HepG2 (cell line): ENCODE measurements around the gene NPHP3. TPM values are rescaled to one million over a fixed set of nuclear protein-coding genes. Genes with fewer than 3 reads are reported as not detected.
A peak's percentile ranks its signal among the peaks of the same experiment; 100 is the strongest.

Experiments
- SMAD3 ChIP-seq: sonication (generic); formaldehyde crosslinking; IDR thresholded peaks from 2 replicates; pipeline ENCODE4 v1.4.0; 2020; ENCODE audit warnings: missing genetic modification reagents
- ZNF136 ChIP-seq: sonication (generic); formaldehyde crosslinking; IDR thresholded peaks from 2 replicates; pipeline ENCODE4 v1.8.1; 2022; ENCODE audit warnings: low read depth, mild to moderate bottlenecking, moderate library complexity, missing genetic modification reagents
- ZNF44 ChIP-seq: sonication (generic); formaldehyde crosslinking; IDR thresholded peaks from 2 replicates; pipeline ENCODE4 v1.5.1; 2020; ENCODE audit warnings: mild to moderate bottlenecking, missing genetic modification reagents
- ZNF672 ChIP-seq: sonication (generic); formaldehyde crosslinking; IDR thresholded peaks from 2 replicates; pipeline ENCODE4 v1.8.1; 2022; ENCODE audit warnings: missing genetic modification reagents
- polyA plus RNA-seq, 8 experiments: library from polyadenylated mRNA; depleted of rRNA in 3 of 8; stranded (reverse) in 7 of 8; unstranded in 1 of 8; fragments of >200 nt; fragmentation: Illumina TruSeq in 4 of 8; extraction: Trizol in 4 of 8; gene quantifications; 2 replicates each; pipeline versions ENCODE4 v1.2.1 to v1.2.3, GENCODE V29; 2011 to 2016; ENCODE audit warnings: low read depth in 4 of 8, missing spikeins in 1 of 8, mixed read lengths in 1 of 8; ENCODE audit not compliant: insufficient read depth in 1 of 8
- total RNA-seq, 5 experiments: library from RNA; depleted of rRNA; stranded (reverse); fragments of >200 nt; fragmentation: Illumina TruSeq; extraction: Trizol; gene quantifications; 2 replicates each; pipeline ENCODE4 v1.2.3, GENCODE V29; 2016; ENCODE audit warnings: low read depth in 1 of 5
- TF ChIP-seq, protein P1 (sequence below): sonication (generic); formaldehyde crosslinking; IDR thresholded peaks from 2 replicates; pipeline ENCODE4 v1.8.1; 2023; ENCODE audit warnings: mild to moderate bottlenecking, missing genetic modification reagents
- TF ChIP-seq, protein P2 (sequence below): sonication (generic); formaldehyde crosslinking; IDR thresholded peaks from 2 replicates; pipeline ENCODE4 v1.5.0; 2020; ENCODE audit warnings: missing genetic modification reagents
- TF ChIP-seq, protein P3 (sequence below): sonication (generic); formaldehyde crosslinking; IDR thresholded peaks from 2 replicates; pipeline ENCODE4 v1.4.0; 2020; ENCODE audit warnings: mild to moderate bottlenecking, low read depth, missing genetic modification reagents
- TF ChIP-seq, protein P4 (sequence below): sonication (generic); formaldehyde crosslinking; conservative IDR thresholded peaks from 2 replicates; pipeline ENCODE4 v1.4.0; 2020; ENCODE audit warnings: missing genetic modification reagents
- TF ChIP-seq, protein P5 (sequence below): sonication (generic); formaldehyde crosslinking; IDR thresholded peaks from 2 replicates; pipeline ENCODE4 v1.4.0; 2020; ENCODE audit warnings: missing genetic modification reagents, borderline replicate concordance
- TF ChIP-seq, protein P6 (sequence below): sonication (generic); formaldehyde crosslinking; IDR thresholded peaks from 2 replicates; pipeline ENCODE4 v1.8.1; 2023; ENCODE audit warnings: mild to moderate bottlenecking, inconsistent platforms, moderate library complexity, missing genetic modification reagents, borderline replicate concordance
- TF ChIP-seq, protein P7 (sequence below): sonication (generic); formaldehyde crosslinking; IDR thresholded peaks from 2 replicates; pipeline ENCODE4 v1.5.1; 2020; ENCODE audit warnings: missing genetic modification reagents, mild to moderate bottlenecking, borderline replicate concordance

Gene NPHP3
- total and polyA plus RNA-seq, 2 of the 13 experiments (the other 11 are each of a cell fraction or from before 2014, with no cell fraction given), result 11.0 to 20.2 TPM

DNA sequence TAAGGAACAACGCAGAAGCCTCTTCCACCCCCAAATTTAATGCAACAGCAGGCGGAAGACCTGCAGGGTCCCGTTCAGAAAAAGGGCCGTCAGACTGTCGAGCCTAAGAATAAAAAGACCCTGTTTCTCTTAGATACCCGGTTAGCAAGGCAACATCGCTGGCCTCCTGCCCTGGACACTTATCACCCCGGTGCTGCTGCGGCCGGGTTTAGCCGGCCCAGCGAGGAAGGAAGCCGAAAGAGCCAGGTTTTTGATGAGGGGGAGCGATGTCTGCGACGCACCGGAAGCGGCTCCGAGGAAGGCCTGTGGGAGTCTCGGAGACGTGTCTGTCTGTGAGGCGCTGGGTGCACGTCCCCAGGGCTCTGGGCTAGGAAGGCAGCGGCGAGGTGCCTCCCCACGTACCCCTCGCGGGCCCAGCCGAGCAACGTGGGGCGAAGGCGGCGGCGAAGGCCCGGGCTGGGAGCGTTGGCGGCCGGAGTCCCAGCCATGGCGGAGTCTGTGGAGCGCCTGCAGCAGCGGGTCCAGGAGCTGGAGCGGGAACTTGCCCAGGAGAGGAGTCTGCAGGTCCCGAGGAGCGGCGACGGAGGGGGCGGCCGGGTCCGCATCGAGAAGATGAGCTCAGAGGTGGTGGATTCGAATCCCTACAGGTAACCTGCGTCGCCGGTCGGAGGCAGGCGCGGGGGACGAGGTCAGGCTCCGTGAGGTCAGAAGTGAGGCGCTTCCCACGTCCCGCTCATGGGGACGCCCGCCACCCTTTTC lies 62.0 kb downstream of the NPHP3 start, which contains the start of gene UBA5 (continued):
- TF ChIP-seq, protein P1, sequence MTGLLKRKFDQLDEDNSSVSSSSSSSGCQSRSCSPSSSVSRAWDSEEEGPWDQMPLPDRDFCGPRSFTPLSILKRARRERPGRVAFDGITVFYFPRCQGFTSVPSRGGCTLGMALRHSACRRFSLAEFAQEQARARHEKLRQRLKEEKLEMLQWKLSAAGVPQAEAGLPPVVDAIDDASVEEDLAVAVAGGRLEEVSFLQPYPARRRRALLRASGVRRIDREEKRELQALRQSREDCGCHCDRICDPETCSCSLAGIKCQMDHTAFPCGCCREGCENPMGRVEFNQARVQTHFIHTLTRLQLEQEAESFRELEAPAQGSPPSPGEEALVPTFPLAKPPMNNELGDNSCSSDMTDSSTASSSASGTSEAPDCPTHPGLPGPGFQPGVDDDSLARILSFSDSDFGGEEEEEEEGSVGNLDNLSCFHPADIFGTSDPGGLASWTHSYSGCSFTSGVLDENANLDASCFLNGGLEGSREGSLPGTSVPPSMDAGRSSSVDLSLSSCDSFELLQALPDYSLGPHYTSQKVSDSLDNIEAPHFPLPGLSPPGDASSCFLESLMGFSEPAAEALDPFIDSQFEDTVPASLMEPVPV, result 0 out of 2 replicates have a peak, but pooled peaks have one; percentile 35
- TF ChIP-seq, protein P2, sequence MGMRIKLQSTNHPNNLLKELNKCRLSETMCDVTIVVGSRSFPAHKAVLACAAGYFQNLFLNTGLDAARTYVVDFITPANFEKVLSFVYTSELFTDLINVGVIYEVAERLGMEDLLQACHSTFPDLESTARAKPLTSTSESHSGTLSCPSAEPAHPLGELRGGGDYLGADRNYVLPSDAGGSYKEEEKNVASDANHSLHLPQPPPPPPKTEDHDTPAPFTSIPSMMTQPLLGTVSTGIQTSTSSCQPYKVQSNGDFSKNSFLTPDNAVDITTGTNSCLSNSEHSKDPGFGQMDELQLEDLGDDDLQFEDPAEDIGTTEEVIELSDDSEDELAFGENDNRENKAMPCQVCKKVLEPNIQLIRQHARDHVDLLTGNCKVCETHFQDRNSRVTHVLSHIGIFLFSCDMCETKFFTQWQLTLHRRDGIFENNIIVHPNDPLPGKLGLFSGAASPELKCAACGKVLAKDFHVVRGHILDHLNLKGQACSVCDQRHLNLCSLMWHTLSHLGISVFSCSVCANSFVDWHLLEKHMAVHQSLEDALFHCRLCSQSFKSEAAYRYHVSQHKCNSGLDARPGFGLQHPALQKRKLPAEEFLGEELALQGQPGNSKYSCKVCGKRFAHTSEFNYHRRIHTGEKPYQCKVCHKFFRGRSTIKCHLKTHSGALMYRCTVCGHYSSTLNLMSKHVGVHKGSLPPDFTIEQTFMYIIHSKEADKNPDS, result no peak
- TF ChIP-seq, protein P3, sequence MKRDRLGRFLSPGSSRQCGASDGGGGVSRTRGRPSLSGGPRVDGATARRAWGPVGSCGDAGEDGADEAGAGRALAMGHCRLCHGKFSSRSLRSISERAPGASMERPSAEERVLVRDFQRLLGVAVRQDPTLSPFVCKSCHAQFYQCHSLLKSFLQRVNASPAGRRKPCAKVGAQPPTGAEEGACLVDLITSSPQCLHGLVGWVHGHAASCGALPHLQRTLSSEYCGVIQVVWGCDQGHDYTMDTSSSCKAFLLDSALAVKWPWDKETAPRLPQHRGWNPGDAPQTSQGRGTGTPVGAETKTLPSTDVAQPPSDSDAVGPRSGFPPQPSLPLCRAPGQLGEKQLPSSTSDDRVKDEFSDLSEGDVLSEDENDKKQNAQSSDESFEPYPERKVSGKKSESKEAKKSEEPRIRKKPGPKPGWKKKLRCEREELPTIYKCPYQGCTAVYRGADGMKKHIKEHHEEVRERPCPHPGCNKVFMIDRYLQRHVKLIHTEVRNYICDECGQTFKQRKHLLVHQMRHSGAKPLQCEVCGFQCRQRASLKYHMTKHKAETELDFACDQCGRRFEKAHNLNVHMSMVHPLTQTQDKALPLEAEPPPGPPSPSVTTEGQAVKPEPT (CRISPR knock-in tag), result peak; percentile 18; the same call in 1 of the 2 replicates
- TF ChIP-seq SMAD3 (CRISPR knock-in tag), result peak; percentile 38; the same call in 1 of the 2 replicates
- no peak for TF ChIP-seq ZNF44
- TF ChIP-seq, protein P4, sequence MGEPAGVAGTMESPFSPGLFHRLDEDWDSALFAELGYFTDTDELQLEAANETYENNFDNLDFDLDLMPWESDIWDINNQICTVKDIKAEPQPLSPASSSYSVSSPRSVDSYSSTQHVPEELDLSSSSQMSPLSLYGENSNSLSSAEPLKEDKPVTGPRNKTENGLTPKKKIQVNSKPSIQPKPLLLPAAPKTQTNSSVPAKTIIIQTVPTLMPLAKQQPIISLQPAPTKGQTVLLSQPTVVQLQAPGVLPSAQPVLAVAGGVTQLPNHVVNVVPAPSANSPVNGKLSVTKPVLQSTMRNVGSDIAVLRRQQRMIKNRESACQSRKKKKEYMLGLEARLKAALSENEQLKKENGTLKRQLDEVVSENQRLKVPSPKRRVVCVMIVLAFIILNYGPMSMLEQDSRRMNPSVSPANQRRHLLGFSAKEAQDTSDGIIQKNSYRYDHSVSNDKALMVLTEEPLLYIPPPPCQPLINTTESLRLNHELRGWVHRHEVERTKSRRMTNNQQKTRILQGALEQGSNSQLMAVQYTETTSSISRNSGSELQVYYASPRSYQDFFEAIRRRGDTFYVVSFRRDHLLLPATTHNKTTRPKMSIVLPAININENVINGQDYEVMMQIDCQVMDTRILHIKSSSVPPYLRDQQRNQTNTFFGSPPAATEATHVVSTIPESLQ (CRISPR knock-in tag), result 0 out of 2 replicates have a peak, but pooled peaks have one; percentile 27
- TF ChIP-seq, protein P5, sequence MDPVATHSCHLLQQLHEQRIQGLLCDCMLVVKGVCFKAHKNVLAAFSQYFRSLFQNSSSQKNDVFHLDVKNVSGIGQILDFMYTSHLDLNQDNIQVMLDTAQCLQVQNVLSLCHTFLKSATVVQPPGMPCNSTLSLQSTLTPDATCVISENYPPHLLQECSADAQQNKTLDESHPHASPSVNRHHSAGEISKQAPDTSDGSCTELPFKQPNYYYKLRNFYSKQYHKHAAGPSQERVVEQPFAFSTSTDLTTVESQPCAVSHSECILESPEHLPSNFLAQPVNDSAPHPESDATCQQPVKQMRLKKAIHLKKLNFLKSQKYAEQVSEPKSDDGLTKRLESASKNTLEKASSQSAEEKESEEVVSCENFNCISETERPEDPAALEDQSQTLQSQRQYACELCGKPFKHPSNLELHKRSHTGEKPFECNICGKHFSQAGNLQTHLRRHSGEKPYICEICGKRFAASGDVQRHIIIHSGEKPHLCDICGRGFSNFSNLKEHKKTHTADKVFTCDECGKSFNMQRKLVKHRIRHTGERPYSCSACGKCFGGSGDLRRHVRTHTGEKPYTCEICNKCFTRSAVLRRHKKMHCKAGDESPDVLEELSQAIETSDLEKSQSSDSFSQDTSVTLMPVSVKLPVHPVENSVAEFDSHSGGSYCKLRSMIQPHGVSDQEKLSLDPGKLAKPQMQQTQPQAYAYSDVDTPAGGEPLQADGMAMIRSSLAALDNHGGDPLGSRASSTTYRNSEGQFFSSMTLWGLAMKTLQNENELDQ, result peak; percentile 47; the same call in 1 of the 2 replicates
- TF ChIP-seq ZNF672, result no peak
- TF ChIP-seq, protein P6, sequence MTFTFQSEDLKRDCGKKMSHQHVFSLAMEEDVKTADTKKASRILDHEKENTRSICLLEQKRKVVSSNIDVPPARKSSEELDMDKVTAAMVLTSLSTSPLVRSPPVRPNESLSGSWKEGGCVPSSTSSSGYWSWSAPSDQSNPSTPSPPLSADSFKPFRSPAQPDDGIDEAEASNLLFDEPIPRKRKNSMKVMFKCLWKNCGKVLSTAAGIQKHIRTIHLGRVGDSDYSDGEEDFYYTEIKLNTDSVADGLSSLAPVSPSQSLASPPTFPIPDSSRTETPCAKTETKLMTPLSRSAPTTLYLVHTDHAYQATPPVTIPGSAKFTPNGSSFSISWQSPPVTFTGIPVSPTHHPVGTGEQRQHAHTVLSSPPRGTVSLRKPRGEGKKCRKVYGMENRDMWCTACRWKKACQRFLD (CRISPR knock-in tag), result peak; percentile 81; the same call in 1 of the 2 replicates
- TF ChIP-seq ZNF136 (CRISPR knock-in tag), result 0 out of 2 replicates have a peak, but pooled peaks have one; percentile 25
- TF ChIP-seq, protein P7, sequence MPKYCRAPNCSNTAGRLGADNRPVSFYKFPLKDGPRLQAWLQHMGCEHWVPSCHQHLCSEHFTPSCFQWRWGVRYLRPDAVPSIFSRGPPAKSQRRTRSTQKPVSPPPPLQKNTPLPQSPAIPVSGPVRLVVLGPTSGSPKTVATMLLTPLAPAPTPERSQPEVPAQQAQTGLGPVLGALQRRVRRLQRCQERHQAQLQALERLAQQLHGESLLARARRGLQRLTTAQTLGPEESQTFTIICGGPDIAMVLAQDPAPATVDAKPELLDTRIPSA (CRISPR knock-in tag), result no peak
